HepG2 (cell line): ENCODE measurements around the gene CERS5. TPM values are rescaled to one million over a fixed set of nuclear protein-coding genes. Genes with fewer than 3 reads are reported as not detected.

ENCODE experiments used
- ATRX ChIP-seq: sonication (generic); formaldehyde crosslinking; IDR thresholded peaks from 2 replicates; pipeline ENCODE4 v1.4.0; 2020; ENCODE audit warnings: missing genetic modification reagents, borderline replicate concordance
- GTF2F1 ChIP-seq: fragments of 150-350 bp; IDR thresholded peaks from 2 replicates; pipeline ENCODE4 v1.6.1; 2014; ENCODE audit warnings: low read length
- GZF1 ChIP-seq: sonication (generic); formaldehyde crosslinking; IDR thresholded peaks from 2 replicates; pipeline ENCODE4 v1.5.1; 2020; ENCODE audit warnings: mild to moderate bottlenecking, missing genetic modification reagents
- HNF4G ChIP-seq, 2 experiments: sonication (generic) in 1 of 2; formaldehyde crosslinking in 1 of 2; IDR thresholded peaks; 2 replicates each; pipeline versions ENCODE4 v1.4.0 to v1.6.1; 2011 to 2020; ENCODE audit warnings: borderline replicate concordance in 2 of 2, low read depth in 2 of 2, mild to moderate bottlenecking in 2 of 2, low read length in 1 of 2, missing genetic modification reagents in 1 of 2, moderate library complexity in 1 of 2
- JUND ChIP-seq: sonication (generic); formaldehyde crosslinking; IDR thresholded peaks from 2 replicates; pipeline ENCODE4 v1.8.0; 2022; ENCODE audit warnings: mild to moderate bottlenecking, missing genetic modification reagents
- KAT7 ChIP-seq: IDR thresholded peaks from 2 replicates; pipeline ENCODE4 v1.6.1; 2018; ENCODE audit warnings: borderline replicate concordance, missing compliant biosample characterization
- KAT8 ChIP-seq: IDR thresholded peaks from 2 replicates; pipeline ENCODE4 v1.6.1; 2016; ENCODE audit warnings: missing genetic modification reagents, missing compliant biosample characterization
- PITX1 ChIP-seq: sonication (generic); formaldehyde crosslinking; IDR thresholded peaks from 2 replicates; pipeline ENCODE4 v1.5.1; 2020; ENCODE audit warnings: mild to moderate bottlenecking, missing genetic modification reagents
- POLR2G ChIP-seq: fragments of 200-400 bp; formaldehyde crosslinking; IDR thresholded peaks from 2 replicates; pipeline ENCODE4 v1.6.1; 2018; ENCODE audit warnings: mild to moderate bottlenecking, low read depth, low read length, moderate library complexity
- XRCC5 ChIP-seq: fragments of 200-400 bp; formaldehyde crosslinking; optimal IDR thresholded peaks from 2 replicates; pipeline ENCODE3; 2017; ENCODE audit warnings: mild to moderate bottlenecking, low read length
- YEATS4 ChIP-seq: sonication (generic); formaldehyde crosslinking; IDR thresholded peaks from 2 replicates; pipeline ENCODE4 v1.4.0; 2020; ENCODE audit warnings: missing genetic modification reagents, borderline replicate concordance
- ZNF484 ChIP-seq: sonication (generic); formaldehyde crosslinking; IDR thresholded peaks from 2 replicates; pipeline ENCODE4 v1.5.1; 2020; ENCODE audit warnings: mild to moderate bottlenecking, low read depth, missing genetic modification reagents, borderline replicate concordance
- ZNF550 ChIP-seq: sonication (generic); formaldehyde crosslinking; IDR thresholded peaks from 2 replicates; pipeline ENCODE4 v1.4.0; 2020; ENCODE audit warnings: mild to moderate bottlenecking, missing genetic modification reagents, borderline replicate concordance
- ZNF607 ChIP-seq: sonication (generic); formaldehyde crosslinking; IDR thresholded peaks from 2 replicates; pipeline ENCODE4 v1.5.1; 2020; ENCODE audit warnings: missing genetic modification reagents, mild to moderate bottlenecking, borderline replicate concordance
- ZNF766 ChIP-seq: sonication (generic); formaldehyde crosslinking; IDR thresholded peaks from 2 replicates; pipeline ENCODE4 v1.5.0; 2020; ENCODE audit warnings: missing genetic modification reagents, borderline replicate concordance
- ZNF772 ChIP-seq: sonication (generic); formaldehyde crosslinking; IDR thresholded peaks from 2 replicates; pipeline ENCODE4 v1.5.0; 2020; ENCODE audit warnings: mild to moderate bottlenecking, missing genetic modification reagents
- polyA plus RNA-seq, 8 experiments: library from polyadenylated mRNA; depleted of rRNA in 3 of 8; stranded (reverse) in 7 of 8; unstranded in 1 of 8; fragments of >200 nt; fragmentation: Illumina TruSeq in 4 of 8; extraction: Trizol in 4 of 8; gene quantifications; 2 replicates each; pipeline versions ENCODE4 v1.2.1 to v1.2.3, GENCODE V29; 2011 to 2016; ENCODE audit warnings: low read depth in 4 of 8, missing spikeins in 1 of 8, mixed read lengths in 1 of 8; ENCODE audit not compliant: insufficient read depth in 1 of 8
- total RNA-seq, 5 experiments: library from RNA; depleted of rRNA; stranded (reverse); fragments of >200 nt; fragmentation: Illumina TruSeq; extraction: Trizol; gene quantifications; 2 replicates each; pipeline ENCODE4 v1.2.3, GENCODE V29; 2016; ENCODE audit warnings: low read depth in 1 of 5
- TF ChIP-seq, protein P1 (sequence below): sonication (generic); formaldehyde crosslinking; IDR thresholded peaks from 2 replicates; pipeline ENCODE4 v1.5.0; 2020; ENCODE audit warnings: missing genetic modification reagents, mild to moderate bottlenecking, borderline replicate concordance
- TF ChIP-seq, protein P2 (sequence below), 2 experiments: sonication (generic) in 1 of 2; formaldehyde crosslinking in 1 of 2; IDR thresholded peaks; 2 replicates each; pipeline versions ENCODE4 v1.4.0 to v1.6.1; 2016 to 2020; ENCODE audit warnings: borderline replicate concordance in 1 of 2, low read depth in 1 of 2, mild to moderate bottlenecking in 1 of 2, missing genetic modification reagents in 1 of 2
- TF ChIP-seq, protein P3 (sequence below): sonication (generic); formaldehyde crosslinking; IDR thresholded peaks from 2 replicates; pipeline ENCODE4 v1.8.1; 2023; ENCODE audit warnings: missing genetic modification reagents, mild to moderate bottlenecking, borderline replicate concordance
- TF ChIP-seq, protein P4 (sequence below): IDR thresholded peaks from 2 replicates; pipeline ENCODE4 v1.6.1; 2016; ENCODE audit warnings: low read depth, control low read depth
- TF ChIP-seq, protein P5 (sequence below): sonication (generic); formaldehyde crosslinking; IDR thresholded peaks from 2 replicates; pipeline ENCODE4 v1.4.0; 2020; ENCODE audit warnings: low read depth, mild to moderate bottlenecking, missing genetic modification reagents

Gene CERS5
- total and polyA plus RNA-seq, 2 of the 13 experiments (the other 11 are each of a cell fraction or from before 2014, with no cell fraction given), result 22.3 to 48.8 TPM

DNA sequence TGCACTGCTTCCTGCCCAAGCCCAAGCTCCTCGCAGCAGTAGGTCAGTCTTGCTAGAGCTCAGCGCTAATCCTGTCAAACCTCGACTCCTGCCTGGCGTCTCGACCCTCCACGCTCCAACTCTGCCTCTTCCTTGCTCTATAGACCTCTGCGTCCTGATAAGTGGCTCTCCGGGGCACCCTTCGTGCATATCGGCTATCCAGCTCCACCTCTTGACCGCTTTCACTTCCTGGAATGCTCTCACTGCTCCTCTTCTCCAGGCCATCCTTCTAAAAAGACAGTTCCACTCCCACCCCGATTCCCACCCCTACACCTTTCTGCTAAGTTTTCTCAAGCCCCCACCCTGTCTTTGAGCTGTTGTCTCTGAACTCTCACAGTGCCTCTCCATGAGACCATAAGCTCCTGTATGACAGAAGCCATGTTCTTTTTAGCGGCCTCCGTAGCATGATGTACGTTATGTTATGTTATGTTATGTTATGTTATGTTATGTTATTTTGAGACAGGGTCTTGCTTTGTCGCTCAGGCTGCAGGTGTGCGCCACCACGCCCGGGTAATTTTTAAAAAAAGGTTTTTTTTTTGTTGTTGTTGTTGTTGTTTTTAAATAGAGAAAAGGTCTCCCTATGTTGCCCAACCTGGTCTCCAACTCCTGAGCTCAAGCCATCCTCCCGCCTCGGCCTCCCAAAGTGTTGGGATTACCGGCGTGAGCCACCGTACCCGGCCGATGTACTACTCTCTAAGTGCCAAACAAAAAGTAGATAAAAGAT lies 54.5 kb downstream of the CERS5 start (continued):
- no peak for TF ChIP-seq GTF2F1
- TF ChIP-seq ZNF484 (CRISPR knock-in tag), result no peak
- TF ChIP-seq POLR2G, result no peak
- TF ChIP-seq, protein P1, sequence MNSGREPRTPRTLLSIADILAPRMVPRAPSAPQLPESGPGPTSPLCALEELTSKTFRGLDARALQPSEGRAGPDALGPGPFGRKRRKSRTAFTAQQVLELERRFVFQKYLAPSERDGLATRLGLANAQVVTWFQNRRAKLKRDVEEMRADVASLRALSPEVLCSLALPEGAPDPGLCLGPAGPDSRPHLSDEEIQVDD (CRISPR knock-in tag), result no peak
- TF ChIP-seq, protein P2, sequence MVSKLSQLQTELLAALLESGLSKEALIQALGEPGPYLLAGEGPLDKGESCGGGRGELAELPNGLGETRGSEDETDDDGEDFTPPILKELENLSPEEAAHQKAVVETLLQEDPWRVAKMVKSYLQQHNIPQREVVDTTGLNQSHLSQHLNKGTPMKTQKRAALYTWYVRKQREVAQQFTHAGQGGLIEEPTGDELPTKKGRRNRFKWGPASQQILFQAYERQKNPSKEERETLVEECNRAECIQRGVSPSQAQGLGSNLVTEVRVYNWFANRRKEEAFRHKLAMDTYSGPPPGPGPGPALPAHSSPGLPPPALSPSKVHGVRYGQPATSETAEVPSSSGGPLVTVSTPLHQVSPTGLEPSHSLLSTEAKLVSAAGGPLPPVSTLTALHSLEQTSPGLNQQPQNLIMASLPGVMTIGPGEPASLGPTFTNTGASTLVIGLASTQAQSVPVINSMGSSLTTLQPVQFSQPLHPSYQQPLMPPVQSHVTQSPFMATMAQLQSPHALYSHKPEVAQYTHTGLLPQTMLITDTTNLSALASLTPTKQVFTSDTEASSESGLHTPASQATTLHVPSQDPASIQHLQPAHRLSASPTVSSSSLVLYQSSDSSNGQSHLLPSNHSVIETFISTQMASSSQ (IDR thresholded peaks at IDR 0.05; ENCODE audit: low read depth), result no peak
- TF ChIP-seq, protein P2 (CRISPR knock-in tag; IDR thresholded peaks at IDR 0.05; ENCODE audit: borderline replicate concordance), result 0 out of 2 replicates have a peak, but pooled peaks have one; percentile 10
- TF ChIP-seq XRCC5, result no peak
- TF ChIP-seq HNF4G (IDR thresholded peaks at IDR 0.05; ENCODE audit: borderline replicate concordance, low read depth, low read length), result no peak
- TF ChIP-seq HNF4G (CRISPR knock-in tag; IDR thresholded peaks at IDR 0.05; ENCODE audit: borderline replicate concordance, low read depth), result no peak
- TF ChIP-seq GZF1 (CRISPR knock-in tag), result no peak
- no peak for TF ChIP-seq ZNF766
- no peak for TF ChIP-seq YEATS4 (CRISPR knock-in tag)
- no peak for TF ChIP-seq ZNF550 (CRISPR knock-in tag)
- no peak for TF ChIP-seq ATRX (CRISPR knock-in tag)
- TF ChIP-seq ZNF772 (CRISPR knock-in tag), result 0 out of 2 replicates have a peak, but pooled peaks have one; percentile 5
- no peak for TF ChIP-seq PITX1 (CRISPR knock-in tag)
- TF ChIP-seq ZNF607 (CRISPR knock-in tag), result no peak; the same call in 1 of the 2 replicates
- TF ChIP-seq, protein P3, sequence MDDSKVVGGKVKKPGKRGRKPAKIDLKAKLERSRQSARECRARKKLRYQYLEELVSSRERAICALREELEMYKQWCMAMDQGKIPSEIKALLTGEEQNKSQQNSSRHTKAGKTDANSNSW (CRISPR knock-in tag), result no peak; the same call in 1 of the 2 replicates
- no peak for TF ChIP-seq JUND (CRISPR knock-in tag)
- TF ChIP-seq, protein P4, sequence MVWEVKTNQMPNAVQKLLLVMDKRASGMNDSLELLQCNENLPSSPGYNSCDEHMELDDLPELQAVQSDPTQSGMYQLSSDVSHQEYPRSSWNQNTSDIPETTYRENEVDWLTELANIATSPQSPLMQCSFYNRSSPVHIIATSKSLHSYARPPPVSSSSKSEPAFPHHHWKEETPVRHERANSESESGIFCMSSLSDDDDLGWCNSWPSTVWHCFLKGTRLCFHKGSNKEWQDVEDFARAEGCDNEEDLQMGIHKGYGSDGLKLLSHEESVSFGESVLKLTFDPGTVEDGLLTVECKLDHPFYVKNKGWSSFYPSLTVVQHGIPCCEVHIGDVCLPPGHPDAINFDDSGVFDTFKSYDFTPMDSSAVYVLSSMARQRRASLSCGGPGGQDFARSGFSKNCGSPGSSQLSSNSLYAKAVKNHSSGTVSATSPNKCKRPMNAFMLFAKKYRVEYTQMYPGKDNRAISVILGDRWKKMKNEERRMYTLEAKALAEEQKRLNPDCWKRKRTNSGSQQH (CRISPR knock-in tag), result no peak
- TF ChIP-seq, protein P5, sequence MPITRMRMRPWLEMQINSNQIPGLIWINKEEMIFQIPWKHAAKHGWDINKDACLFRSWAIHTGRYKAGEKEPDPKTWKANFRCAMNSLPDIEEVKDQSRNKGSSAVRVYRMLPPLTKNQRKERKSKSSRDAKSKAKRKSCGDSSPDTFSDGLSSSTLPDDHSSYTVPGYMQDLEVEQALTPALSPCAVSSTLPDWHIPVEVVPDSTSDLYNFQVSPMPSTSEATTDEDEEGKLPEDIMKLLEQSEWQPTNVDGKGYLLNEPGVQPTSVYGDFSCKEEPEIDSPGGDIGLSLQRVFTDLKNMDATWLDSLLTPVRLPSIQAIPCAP (CRISPR knock-in tag), result no peak
- TF ChIP-seq KAT7, result peak; percentile 61; the same call in 1 of the 2 replicates
- TF ChIP-seq KAT8, result no peak
